HG03575 (cell line): ENCODE results near the gene LMNTD2.
A peak's percentile ranks its signal among the peaks of the same experiment; 100 is the strongest.

Experiments
- ATAC-seq: cut with Tn5 transposase; IDR thresholded peaks from one replicate; pipeline ENCODE4 v1.9.1; 2021; ENCODE audit not compliant: unreplicated experiment, insufficient number of reproducible peaks, low FRiP score; ENCODE audit errors: extremely low read depth

LMNTD2 gene

GRCh38 chr11:537622-538430 lies 22.7 kb downstream of the LMNTD2 start:
- no peak for ATAC-seq

GRCh38 chr11:536841-537621 lies 23.5 kb downstream of the LMNTD2 start, which contains the start of gene LRRC56:
Gene LRRC56, plus strand, starts transcription at chr11:537527. Its CDS starts 3,158 bp downstream, at chr11:540685.
- ATAC-seq, result peak; percentile 41

GRCh38 chr11:535519-536454 lies 24.8 kb downstream of the LMNTD2 start, which contains the start of gene HRAS:
Gene HRAS, minus strand, starts transcription at chr11:535576.
- no peak for ATAC-seq

GRCh38 chr11:535210-535518 lies 25.4 kb downstream of the LMNTD2 start:
- no peak for ATAC-seq

- no peak for ATAC-seq
These were observed 25.9 kb downstream of the LMNTD2 start for GRCh38 chr11:534396-535209.

- ATAC-seq, result no peak
These were observed 26.7 kb downstream of the LMNTD2 start for GRCh38 chr11:533586-534395.

- no peak for ATAC-seq
These were observed 27.5 kb downstream of the LMNTD2 start for GRCh38 chr11:532986-533585.

- ATAC-seq, result no peak
These were observed 28.0 kb downstream of the LMNTD2 start for GRCh38 chr11:532527-532985.

GRCh38 chr11:531919-532526 lies 28.5 kb downstream of the LMNTD2 start:
- no peak for ATAC-seq

GRCh38 chr11:530960-531831 lies 29.3 kb downstream of the LMNTD2 start:
- ATAC-seq, result no peak

- no peak for ATAC-seq
These were observed 30.7 kb downstream of the LMNTD2 start for GRCh38 chr11:529728-530411.

GRCh38 chr11:528815-529727 lies 31.5 kb downstream of the LMNTD2 start:
- no peak for ATAC-seq

- ATAC-seq, result no peak
These were observed 32.2 kb downstream of the LMNTD2 start for GRCh38 chr11:528166-528814.

- ATAC-seq, result no peak
These were observed 34.3 kb downstream of the LMNTD2 start for GRCh38 chr11:526192-526591.
